Heart left ventricle (tissue), 16 donors: ENCODE data around the gene CMBL. TPM values are rescaled to one million over a fixed set of nuclear protein-coding genes. Genes with fewer than 3 reads are reported as not detected.

Experiments used
- ATAC-seq, 4 donors: fragments of 200-7000 bp; cut with Tn5 transposase; one replicate each; pipeline ENCODE4 v1.9.1; 2020 to 2022; ENCODE audit warnings: moderate library complexity in 4 of 4, mild to moderate bottlenecking in 3 of 4, moderate number of reproducible peaks in 1 of 4
- DNase-seq, 5 donors: peaks; one replicate each; pipeline ENCODE4 v3.0.0-alpha.2; 2020
- H3K27ac ChIP-seq, 12 donors: fragments of 200-600 bp; sonication (generic) in 4 of 12; one replicate each; pipeline versions ENCODE4 v1.5.0 to v1.8.0; 2016 to 2022; ENCODE audit warnings: mild to moderate bottlenecking in 2 of 12
- H3K27me3 ChIP-seq, 9 donors: fragments of 200-600 bp; sonication (generic) in 2 of 9; one replicate each; pipeline versions ENCODE4 v1.5.1 to v1.8.0; 2016 to 2022; ENCODE audit warnings: mild to moderate bottlenecking in 3 of 9
- H3K36me3 ChIP-seq, 9 donors: fragments of 200-600 bp; sonication (generic) in 2 of 9; one replicate each; pipeline versions ENCODE4 v1.5.0 to v1.8.0; 2018 to 2022; ENCODE audit warnings: mild to moderate bottlenecking in 2 of 9
- H3K4me1 ChIP-seq, 12 donors: fragments of 200-600 bp; sonication (generic) in 4 of 12; one replicate each; pipeline versions ENCODE4 v1.5.0 to v1.8.0; 2016 to 2022; ENCODE audit warnings: mild to moderate bottlenecking in 3 of 12
- H3K4me3 ChIP-seq, 12 donors: fragments of 200-600 bp; sonication (generic) in 4 of 12; one replicate each; pipeline versions ENCODE4 v1.5.0 to v1.8.0; 2017 to 2022; ENCODE audit warnings: mild to moderate bottlenecking in 9 of 12, moderate library complexity in 4 of 12
- H3K9me3 ChIP-seq, 12 donors: fragments of 200-600 bp; sonication (generic) in 4 of 12; one replicate each; pipeline versions ENCODE4 v1.5.0 to v1.8.0; 2016 to 2022; ENCODE audit warnings: mild to moderate bottlenecking in 1 of 12
- CTCF ChIP-seq, 12 donors: fragments of 200-600 bp; sonication (generic) in 4 of 12; IDR thresholded peaks; one replicate each; pipeline versions ENCODE4 v1.5.0 to v1.8.0; 2018 to 2022; ENCODE audit warnings: antibody characterized with exemption in 12 of 12, mild to moderate bottlenecking in 5 of 12
- POLR2A ChIP-seq, 2 donors: fragments of 450-650 bp; IDR thresholded peaks; one replicate each; pipeline ENCODE4 v1.6.1; 2017; ENCODE audit warnings: antibody characterized with exemption in 2 of 2, mild to moderate bottlenecking in 2 of 2, moderate library complexity in 2 of 2
- WGBS, 4 donors: extraction: QIAGEN DNeasy Blood & Tissue Kit in 2 of 4; methylation state at CpG; one replicate each; pipeline versions ENCODE4 v1.1.5 to v1.1.7; 2013 to 2018; 5-methylcytosine and 5-hydroxymethylcytosine counted together
- intact Hi-C, 10 donors: fragments of 100-400 bp; cut with DNase I; formaldehyde crosslinking; loops; one replicate each; pipeline versions ENCODE4 v1.11.1 to v1.14.2; 2022
- polyA plus RNA-seq, 2 donors: library from polyadenylated mRNA; stranded (reverse); fragments of 200-250 nt; gene quantifications; one replicate each; pipeline ENCODE4 v1.2.3, GENCODE V29; 2013
- total RNA-seq, 9 donors: library from RNA; depleted of rRNA in 2 of 9; stranded (reverse); fragments of >200 nt in 2 of 9; fragmentation: NEBNext Ultra II Directional in 3 of 9; extraction: Animal tissue kit (Norgen Biotek cat#: 25700) in 3 of 9; gene quantifications; one replicate each; pipeline versions ENCODE4 v1.1.0 to v1.2.4, GENCODE V29; 2016 to 2023
- donor health status: ischemic (EF 13 %, LVEDD 7.1; RV severe dilation, severe dysfunction).
- donor health status: healthy with polysubstance abuse.
- donor health status: DM: no; HTN: yes; CAD: no.
- donor health status: DM: no; HTN: no; CAD: no.
- donor health status: ischemic (EF 25% LVEDD 6.9; RV normal size, moderate dysfunction).
- donor health status: ischemic (EF 25% LVEDD 5.7; RV mildly dilated, moderate dysfunction).
- donor health status: healthy.
- donor health status: DM: yes; HTN: yes; CAD: no.
- donor health status: ischemic (EF 35%, LVEDD 5.7; RV mildly dilated, moderate dysfunction).
- donor health status: nonischemic (EF 11% LVEDD 7.7; RV severe dilation, severe dysfunction).
- donor health status: DM: yes; HTN: yes; CAD: no.
- donor health status: PGD.
- donor health status: ischemic (EF 29% LVEDD 5.4; RV normal size, mild dysfunction).
- donor health status: nonischemic (EF 23%, LVEDD 6.1; RV moderate dilation, normal function).

The CMBL gene
- total and polyA plus RNA-seq, 11 donors: 12.4 to 53.5 (median 29.0) TPM

GRCh38 chr5:10257870-10258269, 49.8 kb downstream of the CMBL start:
- H3K4me3 ChIP-seq: no peak overlapping the region
- no peaks in the 10 kb centered on the region for H3K27me3 ChIP-seq
- 69 to 86% (median 73%) methylated on average over 8 of the region's 8 CpGs for WGBS, 4 donors
- intact Hi-C loops: no loop called here
- H3K4me1 ChIP-seq: peaks cover 0 to 9% (median 0%) of the 10 kb centered on the region in 12 donors
- DNase-seq (no peak), ATAC-seq (no peak)
- H3K36me3 ChIP-seq: peaks cover 7 to 100% (median 94%) of the 10 kb centered on the region in 9 donors
- H3K9me3 ChIP-seq: no peaks in the 10 kb centered on the region
- TF ChIP-seq CTCF (IDR thresholded peaks at IDR 0.05): no peak
- H3K27ac ChIP-seq: no peak overlapping the region

GRCh38 chr5:10254686-10255085, 53.0 kb downstream of the CMBL start:
- ATAC-seq: no peak
- no peaks in the 10 kb centered on the region for H3K27me3 ChIP-seq
- 38 to 64% (median 55%) methylated on average over 2 of the region's 2 CpGs for WGBS, 4 donors
- H3K9me3 ChIP-seq: no peaks in the 10 kb centered on the region
- no peak for DNase-seq
- TF ChIP-seq POLR2A (IDR thresholded peaks at IDR 0.05) (no peak), CTCF (IDR thresholded peaks at IDR 0.05) (no peak)
- H3K27ac ChIP-seq: no peak overlapping the region
- peaks cover 0 to 29% (median 16%) of the 10 kb centered on the region in 12 donors for H3K4me1 ChIP-seq
- H3K36me3 ChIP-seq: peaks cover 7 to 69% (median 62%) of the 10 kb centered on the region in 9 donors
- H3K4me3 ChIP-seq: no peak overlapping the region
- intact Hi-C loops: no loop called here

GRCh38 chr5:10253390-10253789, 54.3 kb downstream of the CMBL start:
- TF ChIP-seq POLR2A (IDR thresholded peaks at IDR 0.05): no peak
- no peak for TF ChIP-seq CTCF (IDR thresholded peaks at IDR 0.05)
- intact Hi-C loops: no loop called here
- WGBS, 4 donors: 91 to 97% (median 94%) methylated on average over 2 to 3 of the region's 3 CpGs

GRCh38 chr5:10251405-10251804, 56.3 kb downstream of the CMBL start:
- Histone ChIP-seq H3K4me3 (peak overlapping the region; percentile 81 to 94 (median 86)), H3K27ac (no peak overlapping the region), H3K27me3 (no peaks in the 10 kb centered on the region), H3K36me3 (peaks cover 0 to 36% (median 30%) of the 10 kb centered on the region in 9 donors), H3K9me3 (no peaks in the 10 kb centered on the region), H3K4me1 (peaks cover 0 to 37% (median 24%) of the 10 kb centered on the region in 12 donors)
- TF ChIP-seq CTCF (IDR thresholded peaks at IDR 0.05) (no peak), POLR2A (IDR thresholded peaks at IDR 0.05) (no peak)
- ATAC-seq (no peak), DNase-seq (no peak)
- intact Hi-C loops: no loop called here
- 44 to 51% (median 48%) methylated on average over 7 of the region's 7 CpGs for WGBS, 4 donors

More at GRCh38 chr5:10253390-10253789, 54.3 kb downstream of the CMBL start:
- DNase-seq (no peak), ATAC-seq (no peak)
- Histone ChIP-seq H3K27ac (no peak overlapping the region), H3K27me3 (no peaks in the 10 kb centered on the region), H3K4me3 (no peak overlapping the region), H3K36me3 (peaks cover 6 to 56% (median 49%) of the 10 kb centered on the region in 9 donors), H3K9me3 (no peaks in the 10 kb centered on the region), H3K4me1 (peaks cover 0 to 36% (median 23%) of the 10 kb centered on the region in 12 donors)
